Stimulated activated CD8-positive, alpha-beta memory T cell treated with anti-CD3 and anti-CD28 coated beads, Interleukin-15, amount 100 ng/mL, for 4 hours (primary cell): ENCODE results near the gene SLC6A19.

Experiments
- DNase-seq, 2 donors: peaks; one replicate each; pipeline ENCODE4 v3.0.0-alpha.2; 2020; ENCODE audit warnings: low read depth in 2 of 2

SLC6A19 gene

GRCh38 chr5:1195916-1196315, 5.5 kb upstream of the SLC6A19 start:
- DNase-seq, result no peak

- DNase-seq, result no peak
Measured at GRCh38 chr5:1196562-1196961, 4.8 kb upstream of the SLC6A19 start.

DNA sequence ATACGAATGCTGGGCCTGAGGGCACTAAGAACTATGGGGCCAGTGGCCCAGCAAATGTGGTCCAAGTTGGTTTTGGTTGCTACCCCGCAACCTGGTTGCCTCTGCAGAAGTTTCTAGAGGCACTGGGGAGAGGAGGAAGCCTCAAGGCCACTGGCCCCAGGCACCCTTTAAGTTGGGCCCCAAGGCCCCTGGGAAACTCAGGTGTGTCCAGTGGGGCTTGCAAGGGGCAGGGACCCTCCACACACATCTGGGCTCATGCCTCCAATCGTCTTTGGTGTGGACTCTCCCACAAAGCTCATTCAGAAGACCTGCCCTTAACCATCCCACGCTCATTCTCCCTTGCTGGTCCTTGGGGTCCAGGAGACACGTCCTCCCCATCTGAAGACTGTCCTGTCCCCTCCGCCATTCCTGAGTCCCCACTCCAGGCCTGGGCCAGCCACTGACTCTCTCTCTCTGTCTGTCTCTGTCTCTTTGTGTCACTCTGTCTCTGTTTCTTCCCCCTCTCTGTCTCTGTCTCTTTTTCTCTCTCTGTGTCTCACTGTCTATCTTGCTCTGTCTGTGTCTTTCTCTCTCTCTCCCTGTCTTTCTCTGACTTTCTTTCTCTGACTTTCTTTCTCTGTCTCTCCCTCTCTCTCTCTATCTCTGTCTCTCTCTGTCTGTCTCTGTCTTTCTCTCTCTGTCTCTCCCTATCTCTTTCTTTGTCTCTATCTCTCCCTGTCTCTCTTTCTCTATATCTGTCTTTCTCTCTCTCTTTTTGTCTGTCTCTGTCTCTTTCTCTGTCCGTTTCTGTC, 3.3 kb upstream of the SLC6A19 start:
- no peak for DNase-seq

- DNase-seq, result no peak
Measured at GRCh38 chr5:1199340-1199648, 2.1 kb upstream of the SLC6A19 start.

- no peak for DNase-seq
Measured at GRCh38 chr5:1199649-1200494, 1.5 kb upstream of the SLC6A19 start.

- DNase-seq, result no peak
Measured at GRCh38 chr5:1200495-1201326, 684 bp upstream of the SLC6A19 start.

GRCh38 chr5:1202026-1202797, 817 bp downstream of the SLC6A19 start:
- DNase-seq, result no peak

DNA sequence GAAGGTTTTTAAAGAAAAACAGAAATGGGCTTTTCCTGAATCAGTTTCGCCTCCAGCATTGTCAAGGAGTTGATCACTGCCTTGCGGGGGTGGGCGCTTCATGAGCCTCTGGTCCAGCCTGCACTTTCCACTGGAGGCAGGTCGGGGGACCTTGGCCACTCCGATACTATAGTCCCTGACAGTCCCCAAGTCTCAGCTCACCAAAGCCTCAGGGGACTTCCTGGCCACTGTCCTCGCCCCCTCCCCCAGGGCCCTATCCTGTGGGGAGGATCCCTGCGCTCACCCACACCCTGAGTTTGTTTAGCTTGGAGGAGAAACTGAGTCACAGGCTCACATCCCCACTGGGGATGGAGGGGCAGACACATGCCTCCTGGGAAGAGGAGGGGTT, 1.4 kb downstream of the SLC6A19 start:
- no peak for DNase-seq

- DNase-seq, result no peak
Measured at GRCh38 chr5:1203311-1203967, 2.0 kb downstream of the SLC6A19 start.

DNA sequence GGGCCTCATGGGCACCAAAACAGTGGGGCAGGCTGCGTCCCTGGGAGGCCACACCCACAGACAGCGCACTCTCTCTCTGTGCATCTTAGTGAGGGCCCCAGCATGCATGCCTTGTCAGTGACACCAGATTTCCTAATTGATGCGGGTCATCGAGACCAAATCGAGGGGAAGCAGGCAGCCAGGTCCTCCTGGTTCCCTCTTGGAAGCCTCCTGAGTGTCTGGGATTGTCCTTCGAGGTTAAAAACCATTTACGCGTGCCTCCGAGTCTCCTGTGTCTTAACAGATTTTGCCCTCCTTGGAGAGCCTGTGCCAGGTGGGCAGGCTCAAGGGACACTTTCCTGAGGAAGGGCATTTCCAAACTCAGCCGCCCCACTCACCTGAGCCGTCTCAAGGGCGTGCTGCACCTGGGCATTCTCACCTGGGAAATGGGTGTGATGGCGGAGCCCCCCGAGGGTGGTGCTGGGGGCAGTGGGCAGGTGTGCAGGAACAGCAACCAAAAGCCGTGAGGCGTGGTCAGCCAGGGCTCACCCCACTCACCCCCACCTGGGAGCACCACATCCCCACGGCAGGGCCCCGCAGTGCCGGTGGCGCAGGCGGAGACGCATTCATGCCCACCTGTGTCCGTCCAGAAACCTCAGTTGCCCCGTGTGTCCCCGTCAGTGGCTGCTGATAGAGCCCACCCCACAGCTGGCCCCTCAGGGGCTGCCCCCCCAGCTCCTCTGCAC, 2.7 kb downstream of the SLC6A19 start:
- DNase-seq, result no peak

- DNase-seq, result no peak
Measured at GRCh38 chr5:1204693-1205242, 3.4 kb downstream of the SLC6A19 start.

DNA sequence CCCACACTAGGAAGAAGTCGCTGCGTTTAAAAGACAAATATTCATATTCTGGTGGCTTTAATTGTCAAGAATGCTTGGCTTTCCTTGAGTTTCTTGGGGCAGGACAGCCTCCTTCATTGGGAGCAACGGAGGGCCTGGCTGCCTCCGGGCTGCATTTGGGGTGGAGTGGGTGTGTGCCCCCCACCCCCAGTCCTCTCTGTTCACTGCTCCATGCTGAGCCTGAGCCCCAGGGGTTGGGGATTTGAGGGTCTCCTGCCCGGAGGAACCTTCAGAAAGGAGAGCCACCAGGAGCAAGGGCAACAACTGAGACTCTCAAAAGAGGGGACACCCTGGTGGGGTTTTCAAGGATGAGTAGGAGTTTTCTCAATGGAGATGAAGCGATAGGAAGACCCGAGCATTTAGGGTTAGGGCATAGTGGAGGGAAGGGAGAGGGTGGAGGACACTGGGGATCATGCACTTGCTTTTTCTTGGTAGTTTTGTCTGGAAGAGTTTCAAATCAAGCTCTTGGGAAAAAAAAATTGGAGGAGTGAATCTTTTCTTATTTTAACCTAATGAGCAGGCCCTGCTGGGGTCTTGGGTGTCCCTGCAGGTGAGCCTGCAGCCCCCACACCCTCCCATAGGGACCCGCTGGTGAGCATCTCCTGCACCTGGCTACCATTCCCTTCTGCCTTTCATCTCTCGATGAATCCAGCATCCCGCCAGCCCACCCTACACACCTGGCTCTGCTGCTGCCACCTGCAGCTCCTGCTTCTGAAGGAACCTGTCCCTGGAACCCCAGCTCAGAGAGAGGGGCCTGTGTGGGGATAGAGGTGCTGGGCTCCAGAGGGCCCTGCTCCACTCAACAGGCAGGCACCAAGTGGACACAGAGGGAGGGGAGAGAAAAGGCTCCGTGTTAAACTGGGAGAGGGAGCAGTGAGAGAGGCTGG, 4.1 kb downstream of the SLC6A19 start:
- DNase-seq, result no peak

DNA sequence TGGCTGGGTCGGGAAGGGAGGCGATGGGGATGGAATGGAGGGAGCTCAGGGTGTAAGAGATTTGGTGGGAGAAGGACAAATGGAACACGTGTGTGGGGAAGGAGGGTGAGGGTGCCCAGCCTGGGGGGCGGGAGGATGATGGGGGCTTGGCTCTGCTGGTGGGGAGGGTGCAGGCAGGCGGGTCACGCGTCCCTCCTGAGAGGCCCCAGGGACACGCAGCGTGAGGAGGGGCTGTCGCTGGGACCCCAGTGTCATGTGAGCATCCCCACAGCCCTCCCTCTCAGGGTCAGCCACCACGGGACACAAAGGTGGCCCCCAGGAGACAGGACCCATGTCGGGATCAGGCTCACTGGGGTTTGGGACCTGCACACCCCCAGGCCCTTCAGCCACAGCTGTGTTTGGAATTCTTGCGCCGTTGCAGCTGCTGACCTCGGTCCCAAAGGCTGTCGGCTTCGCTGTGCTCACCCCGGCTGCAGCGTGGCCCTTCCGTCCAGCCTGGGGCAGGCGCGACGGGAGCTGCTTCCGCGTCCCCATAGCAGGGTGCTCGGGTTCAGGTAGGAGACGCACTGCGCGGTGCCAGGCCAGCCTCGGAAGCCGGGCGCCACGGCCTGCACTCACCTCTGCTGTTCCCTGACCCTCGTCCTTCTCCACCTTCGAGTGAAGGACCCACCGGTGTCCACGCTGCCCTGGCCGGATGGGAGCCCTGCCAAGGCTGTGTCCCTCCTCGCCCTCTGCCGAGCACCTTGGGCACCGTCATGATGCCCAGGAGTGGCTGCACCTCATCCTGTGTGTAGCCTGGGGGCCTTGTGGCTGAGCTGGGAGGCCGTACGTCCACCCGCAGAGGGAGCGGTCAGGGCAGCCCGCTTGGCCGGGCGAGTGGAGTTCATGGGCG, 5.4 kb downstream of the SLC6A19 start:
- DNase-seq, result no peak

- no peak for DNase-seq
Measured at GRCh38 chr5:1207555-1207954, 6.2 kb downstream of the SLC6A19 start.

GRCh38 chr5:1208221-1208742, 6.9 kb downstream of the SLC6A19 start:
- DNase-seq, result no peak

DNA sequence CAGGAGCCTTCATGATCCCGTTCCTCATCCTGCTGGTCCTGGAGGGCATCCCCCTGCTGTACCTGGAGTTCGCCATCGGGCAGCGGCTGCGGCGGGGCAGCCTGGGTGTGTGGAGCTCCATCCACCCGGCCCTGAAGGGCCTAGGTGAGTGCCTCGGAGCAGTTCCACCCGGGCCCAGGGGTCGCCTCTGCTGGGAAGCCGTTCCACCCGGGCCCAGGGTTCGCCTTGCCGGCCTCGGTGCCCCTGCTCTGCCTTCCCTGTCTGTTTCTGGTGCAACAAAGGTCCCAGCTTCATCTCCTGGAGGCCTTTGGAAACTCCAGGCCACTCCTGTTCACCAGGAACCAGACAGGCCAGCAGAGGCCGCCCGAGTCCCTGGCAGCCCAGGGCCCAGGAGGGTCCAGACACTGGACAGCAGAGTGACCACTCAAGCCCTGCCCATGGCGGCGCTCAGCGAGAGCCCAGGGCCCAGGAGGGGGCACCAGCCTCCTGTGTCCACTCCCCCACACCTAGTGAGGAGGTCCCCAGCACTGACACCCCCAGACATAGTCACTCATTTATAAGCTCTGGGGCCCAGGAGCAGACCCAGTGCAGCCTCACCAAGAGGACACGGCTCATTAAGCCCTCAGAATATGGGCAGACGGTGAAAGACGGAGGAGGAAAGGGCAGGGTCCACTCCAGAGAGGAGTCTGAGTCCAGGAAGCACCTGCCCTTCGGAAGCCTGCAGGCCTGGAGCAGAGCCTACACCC, 7.5 kb downstream of the SLC6A19 start:
- no peak for DNase-seq

DNA sequence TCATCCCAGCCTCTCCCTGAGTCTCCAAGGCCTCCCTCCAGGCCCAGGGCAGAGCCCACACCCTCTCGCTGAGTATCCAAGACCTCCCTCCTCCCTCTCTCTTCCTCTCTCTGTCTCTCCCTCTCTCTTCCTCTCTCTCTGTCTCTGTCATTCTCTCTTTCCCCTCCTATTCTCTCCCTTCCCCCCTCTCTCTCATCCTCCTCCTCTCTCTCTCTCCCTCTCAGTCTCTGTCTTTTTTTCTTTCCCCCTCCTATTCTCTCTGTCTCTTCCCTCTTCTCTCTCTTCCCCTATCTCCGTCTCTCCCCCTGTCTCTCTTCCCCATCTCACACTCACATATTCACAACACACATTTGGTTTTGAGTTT, 8.1 kb downstream of the SLC6A19 start:
- no peak for DNase-seq
